GM10847 (cell line): Measurements from ENCODE around the gene PUSL1.

Experiments
- POLR2A ChIP-seq: IDR thresholded peaks from 2 replicates; pipeline ENCODE4 v1.6.1; 2011; ENCODE audit not compliant: insufficient read length; ENCODE audit errors: extremely low read depth

Gene PUSL1

DNA sequence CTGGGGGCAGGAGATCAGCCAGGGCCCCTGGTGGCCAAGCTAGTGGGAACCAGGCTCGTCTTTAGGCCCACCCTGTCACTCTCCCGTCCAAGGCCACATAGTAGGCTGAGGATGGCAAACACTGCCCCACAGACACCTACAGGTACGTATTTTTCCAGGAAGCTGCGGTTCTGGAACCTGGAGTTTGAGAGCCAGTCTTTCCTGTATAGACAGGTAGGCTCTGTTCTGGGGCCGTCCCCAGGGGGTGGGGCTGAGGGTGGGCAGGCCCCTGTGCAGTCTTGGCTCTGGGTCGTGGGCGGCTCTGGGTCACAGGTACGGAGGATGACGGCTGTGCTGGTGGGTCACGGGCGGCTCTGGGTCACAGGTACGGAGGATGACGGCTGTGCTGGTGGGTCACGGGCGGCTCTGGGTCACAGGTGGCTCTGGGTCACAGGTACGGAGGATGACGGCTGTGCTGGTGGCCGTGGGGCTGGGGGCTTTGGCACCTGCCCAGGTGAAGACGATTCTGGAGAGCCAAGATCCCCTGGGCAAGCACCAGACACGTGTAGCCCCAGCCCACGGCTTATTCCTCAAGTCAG, 2.2 kb downstream of the PUSL1 start:
- TF ChIP-seq POLR2A = no peak

DNA sequence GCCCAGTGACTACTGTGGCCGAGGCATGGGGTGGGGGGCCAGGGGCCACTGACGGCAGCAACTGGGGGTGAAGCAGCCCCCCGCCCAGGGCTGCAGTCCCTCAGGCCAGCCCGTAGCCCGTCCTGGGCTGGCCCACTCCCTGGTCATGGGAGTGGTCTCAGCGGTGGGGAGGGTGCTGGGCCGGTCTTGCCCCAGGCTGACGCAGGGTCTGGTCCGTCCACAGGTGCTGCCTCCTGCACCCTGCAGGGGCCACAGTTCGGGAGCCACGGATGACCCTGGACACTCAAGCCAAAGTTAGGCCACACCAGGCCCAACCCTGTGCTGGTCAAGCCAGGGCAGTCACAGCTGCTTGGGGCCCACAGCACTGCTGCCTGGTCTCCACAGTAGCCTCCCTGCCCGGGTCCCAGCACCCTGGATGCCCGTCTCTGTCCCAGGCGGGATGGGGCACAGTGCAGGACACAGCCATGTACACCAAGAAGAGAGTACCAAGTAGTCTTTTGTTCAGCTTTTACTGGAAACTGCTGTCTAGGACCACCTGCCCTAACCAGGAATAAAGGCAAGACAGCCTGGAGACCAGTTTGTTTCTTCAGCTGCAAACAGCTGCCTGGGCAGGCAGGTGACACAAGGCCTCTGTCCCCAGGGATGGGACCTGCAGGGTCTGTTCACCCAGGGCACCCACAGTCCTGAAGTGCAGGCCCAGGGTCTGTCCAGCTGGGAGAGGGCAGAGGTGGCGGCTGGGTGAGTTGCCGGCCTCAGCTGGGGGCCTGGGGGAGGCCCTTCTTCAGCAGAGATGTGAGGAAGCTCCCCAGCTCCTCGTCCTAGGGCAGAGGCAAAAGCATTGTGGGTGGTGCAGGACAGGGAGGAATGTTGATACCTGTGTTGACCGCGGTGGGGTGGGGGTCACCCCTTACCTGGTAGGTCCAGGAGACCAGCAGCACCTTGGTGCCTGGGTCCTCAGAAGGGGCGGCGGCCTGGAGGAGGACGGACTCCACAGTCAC, 3.0 kb downstream of the PUSL1 start:
- TF ChIP-seq POLR2A = no peak

DNA sequence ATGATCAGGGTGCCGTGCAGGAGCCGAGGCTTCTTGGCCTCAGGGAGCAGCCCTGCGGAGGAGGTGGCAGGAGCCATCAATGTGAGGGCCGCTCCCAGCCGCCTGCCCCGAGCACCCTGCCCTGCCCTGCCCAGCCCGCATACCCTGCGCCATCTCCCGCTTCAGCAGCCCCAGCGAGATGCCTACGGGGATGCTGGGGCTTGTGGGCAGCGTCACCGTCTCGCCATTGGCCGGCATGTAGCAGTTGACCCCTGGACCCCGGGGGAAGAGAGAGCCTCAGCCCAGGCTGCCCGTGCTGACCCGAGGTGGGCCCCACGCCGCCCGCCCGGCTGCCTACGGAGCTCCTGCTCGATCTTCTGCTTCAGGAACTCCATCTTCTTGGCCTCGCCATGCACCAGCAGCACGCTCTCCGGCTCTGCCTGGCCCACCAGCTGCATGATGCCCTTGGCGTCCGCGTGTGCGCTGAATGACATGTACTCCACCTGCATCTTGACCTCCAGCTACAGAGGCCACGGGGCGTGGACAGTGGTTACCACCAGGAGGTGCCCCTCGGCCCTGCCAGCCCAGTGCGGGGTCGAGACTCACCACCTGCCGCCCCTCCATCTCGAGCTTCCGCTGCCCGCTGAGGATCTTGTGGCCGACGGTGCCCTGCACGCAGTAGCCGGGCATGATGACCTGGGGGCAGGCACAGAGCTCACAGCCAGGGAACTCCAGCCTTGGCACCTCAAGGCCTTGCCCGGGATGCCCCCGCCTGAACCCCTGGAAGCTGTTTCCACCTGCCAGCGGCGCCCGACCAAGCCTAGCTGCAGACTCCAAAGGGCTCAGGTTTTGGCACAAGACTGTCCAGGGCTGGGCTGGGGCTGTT, 4.3 kb downstream of the PUSL1 start:
- TF ChIP-seq POLR2A = no peak

DNA sequence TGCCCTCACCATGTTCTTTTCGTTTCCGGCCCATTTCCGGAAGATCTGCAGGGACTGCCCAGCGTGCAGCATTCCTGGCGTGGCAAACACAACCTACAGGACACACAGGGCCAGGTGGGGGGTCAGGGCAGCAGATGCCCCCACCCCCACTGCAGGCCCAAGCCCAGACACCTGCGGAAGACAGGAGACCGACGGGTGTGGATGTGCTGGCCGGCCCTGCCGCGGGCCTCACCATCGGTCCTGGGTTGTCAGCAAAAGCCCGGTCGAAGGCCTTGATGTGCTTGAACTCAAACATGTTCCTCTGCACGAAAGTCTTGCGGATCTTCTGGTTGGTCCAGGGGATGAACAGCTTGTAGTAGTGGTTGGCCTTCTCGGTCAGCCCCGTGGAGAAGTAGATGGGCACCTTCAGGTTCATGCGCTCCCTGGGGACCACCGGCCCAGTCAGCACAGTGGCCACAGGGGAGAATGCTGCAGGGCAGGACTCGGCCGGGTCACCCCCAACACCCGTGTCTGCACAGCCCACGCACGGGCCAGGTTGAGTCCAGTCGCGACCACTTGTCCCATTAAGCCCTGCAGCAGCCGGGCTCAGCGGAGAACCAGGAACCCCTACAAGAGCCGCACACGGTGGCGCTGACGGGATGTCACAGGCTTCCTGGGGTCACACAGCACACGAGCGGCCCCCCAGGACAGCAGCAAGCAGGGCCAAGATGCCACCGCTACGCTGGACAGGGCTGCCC, 5.3 kb downstream of the PUSL1 start:
- no peak for TF ChIP-seq POLR2A

DNA sequence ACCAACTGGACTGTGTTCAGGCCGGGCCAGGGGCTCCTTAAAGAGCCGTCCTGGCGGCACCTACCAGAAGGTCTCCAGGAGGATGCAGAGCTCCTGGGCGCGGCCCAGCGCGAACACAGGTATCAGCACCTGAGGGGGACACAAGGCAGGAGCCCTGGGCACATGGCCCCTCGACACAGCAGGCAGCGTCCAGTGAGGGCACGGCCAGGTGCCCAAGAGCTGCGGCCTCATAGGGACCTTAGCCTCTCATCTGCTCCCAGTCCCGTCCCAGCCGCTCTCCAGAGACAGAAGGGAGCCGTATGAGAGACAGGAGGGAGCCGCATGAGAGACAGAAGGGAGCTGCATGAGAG, 5.8 kb downstream of the PUSL1 start:
- no peak for TF ChIP-seq POLR2A

DNA sequence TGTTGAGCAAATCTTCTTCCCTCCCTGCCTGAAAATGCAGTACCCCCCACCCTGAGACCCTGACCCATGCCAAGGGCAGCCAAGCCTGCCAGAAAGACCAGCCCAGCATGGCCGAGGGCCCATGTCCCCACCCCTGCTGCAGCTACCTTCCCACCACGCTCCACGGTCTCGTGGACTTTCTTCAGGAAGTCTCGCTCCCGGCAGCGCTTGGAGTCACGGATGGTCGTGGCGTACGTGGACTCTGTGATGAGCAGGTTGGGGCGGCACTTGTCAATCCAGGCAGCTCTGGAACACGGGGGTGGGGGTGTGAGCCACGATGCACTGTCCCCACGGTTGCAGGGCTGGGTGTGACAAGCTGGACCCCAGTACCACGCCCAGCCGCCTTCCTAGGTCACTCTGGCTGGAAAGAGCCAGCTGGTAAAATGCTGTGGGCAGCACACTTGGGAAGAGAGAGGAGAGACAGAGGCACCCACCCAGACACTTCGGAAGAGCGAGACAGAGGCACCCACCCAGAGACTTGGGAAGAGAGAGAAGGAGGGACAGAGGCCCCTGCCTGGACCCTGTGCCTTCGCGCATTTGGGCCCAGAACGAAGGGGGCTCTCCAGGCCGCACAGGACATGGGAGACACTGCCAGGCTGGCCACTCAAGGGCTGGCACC, 6.4 kb downstream of the PUSL1 start:
- no peak for TF ChIP-seq POLR2A

DNA sequence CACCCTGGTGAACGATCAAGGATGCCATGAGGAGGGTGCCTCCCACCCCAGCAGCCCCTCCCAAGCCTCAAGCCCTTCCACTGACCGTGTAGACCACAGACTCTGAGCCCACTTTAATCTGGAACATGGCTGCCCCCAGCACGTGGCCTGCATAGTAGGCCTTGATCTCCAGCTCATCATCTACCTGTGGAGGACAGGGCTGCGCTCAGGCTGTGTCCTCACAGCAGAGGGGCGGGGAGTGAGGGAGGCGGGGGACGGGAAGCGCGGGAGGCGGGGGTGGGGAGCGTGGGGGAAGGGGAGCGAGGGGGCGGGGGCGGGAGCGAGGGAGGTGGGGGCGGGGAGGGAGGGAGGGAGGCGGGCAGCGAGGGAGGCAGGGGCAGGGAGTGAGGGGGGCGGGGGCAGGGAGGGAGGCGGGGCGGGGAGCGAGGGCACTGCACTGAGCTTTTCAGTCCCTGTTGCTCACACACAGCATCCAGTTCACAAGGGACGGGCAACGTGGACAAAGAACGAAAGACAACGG, 7.1 kb downstream of the PUSL1 start:
- TF ChIP-seq POLR2A = no peak

DNA sequence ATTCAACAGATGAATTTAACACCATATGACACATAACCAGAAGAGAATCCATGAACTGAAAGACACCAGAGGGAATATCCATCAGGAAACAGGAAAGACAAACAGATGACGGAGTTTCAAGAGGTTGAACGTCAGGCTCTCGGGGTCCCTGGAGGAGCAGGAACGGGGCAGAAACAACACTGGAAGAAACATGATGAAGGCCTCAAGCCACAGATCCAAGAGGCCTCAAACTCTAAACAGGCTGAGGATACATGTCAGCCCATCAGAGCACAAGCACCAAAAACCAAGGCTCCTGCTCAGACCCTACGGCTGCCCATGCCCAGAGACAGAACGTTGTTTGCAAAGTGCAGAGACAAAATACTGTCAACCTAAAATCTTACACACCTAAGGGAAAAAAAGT, 9.0 kb downstream of the PUSL1 start:
- no peak for TF ChIP-seq POLR2A

DNA sequence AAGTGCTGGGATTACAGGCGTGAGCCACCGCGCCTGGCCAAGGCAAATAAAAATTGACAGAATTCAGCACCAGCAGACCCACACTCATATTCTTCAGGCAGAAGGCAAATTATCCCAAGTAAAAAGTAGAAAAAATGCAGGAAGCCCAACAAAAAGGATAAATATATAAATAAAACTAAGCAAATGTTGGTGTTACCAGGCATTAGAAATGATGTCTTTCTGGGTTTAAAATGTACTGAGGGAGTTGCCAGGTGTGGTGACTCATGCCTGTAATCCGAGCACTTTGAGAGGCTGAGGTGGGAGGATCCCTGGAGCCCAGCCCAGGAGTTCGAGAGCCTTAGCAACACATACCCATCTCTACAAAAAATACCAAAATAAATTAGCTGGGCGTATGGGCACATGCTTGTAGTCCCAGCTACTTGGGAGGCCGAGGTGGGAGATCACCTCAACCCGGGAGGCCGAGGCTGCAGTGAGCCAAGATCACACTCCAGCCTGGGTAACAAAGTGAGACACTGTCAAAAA, 9.8 kb downstream of the PUSL1 start:
- TF ChIP-seq POLR2A = no peak

DNA sequence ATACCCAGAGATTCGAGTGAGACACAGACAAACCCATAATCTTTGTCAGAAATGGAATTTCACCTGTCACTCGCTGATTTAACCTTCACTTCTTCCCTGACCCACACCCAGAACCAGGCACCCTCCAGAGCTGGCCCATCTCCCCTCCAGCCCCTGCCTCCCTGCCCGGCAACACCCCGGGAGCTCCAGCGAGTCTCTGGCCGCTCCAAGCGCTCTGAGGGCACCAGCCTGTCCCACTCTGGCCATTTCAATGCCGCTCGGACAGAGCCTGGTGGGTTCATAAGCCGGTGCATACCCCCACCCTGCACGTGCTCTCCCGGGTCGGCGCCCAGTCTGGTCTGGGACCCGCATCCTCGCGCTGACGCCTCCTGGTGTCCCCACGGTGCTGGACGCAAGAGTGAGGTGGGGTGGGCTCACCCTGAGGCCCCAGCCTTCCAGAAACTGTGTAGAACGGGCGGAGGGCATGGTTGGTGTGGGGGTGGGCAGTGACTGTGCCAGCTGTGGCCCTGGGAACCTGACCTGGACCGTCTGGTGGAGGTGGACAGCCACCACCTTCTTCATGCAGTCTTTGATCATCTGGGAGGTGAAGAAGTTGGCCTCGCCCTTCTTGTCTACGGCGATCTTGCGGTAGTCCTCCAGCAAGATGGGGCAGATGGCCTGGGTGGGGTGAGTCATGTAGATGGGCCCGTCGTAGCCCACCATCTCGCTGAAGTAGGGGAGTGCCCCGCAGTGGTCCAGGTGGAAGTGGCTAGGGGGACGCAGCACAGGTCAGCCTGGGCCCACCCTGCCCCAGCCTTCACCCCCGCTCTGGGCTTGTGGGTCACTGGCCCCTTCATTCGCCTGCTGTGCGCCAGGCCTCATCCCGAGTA, 10.6 kb downstream of the PUSL1 start:
- no peak for TF ChIP-seq POLR2A

DNA sequence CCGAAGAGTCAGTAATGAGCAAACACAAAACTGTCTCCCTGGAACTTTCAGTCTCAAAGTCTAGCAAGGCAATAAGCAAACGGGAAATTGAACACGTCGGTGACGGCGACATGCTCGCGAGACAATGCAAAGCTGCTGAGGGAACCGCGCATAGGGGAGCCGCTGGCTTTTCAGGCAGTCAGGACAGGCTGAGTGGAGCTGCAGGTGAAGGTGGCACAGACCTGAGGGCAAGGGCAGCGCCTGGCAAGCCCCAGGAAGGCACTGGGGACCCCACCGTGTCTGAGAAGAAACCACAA, 11.2 kb downstream of the PUSL1 start:
- no peak for TF ChIP-seq POLR2A

DNA sequence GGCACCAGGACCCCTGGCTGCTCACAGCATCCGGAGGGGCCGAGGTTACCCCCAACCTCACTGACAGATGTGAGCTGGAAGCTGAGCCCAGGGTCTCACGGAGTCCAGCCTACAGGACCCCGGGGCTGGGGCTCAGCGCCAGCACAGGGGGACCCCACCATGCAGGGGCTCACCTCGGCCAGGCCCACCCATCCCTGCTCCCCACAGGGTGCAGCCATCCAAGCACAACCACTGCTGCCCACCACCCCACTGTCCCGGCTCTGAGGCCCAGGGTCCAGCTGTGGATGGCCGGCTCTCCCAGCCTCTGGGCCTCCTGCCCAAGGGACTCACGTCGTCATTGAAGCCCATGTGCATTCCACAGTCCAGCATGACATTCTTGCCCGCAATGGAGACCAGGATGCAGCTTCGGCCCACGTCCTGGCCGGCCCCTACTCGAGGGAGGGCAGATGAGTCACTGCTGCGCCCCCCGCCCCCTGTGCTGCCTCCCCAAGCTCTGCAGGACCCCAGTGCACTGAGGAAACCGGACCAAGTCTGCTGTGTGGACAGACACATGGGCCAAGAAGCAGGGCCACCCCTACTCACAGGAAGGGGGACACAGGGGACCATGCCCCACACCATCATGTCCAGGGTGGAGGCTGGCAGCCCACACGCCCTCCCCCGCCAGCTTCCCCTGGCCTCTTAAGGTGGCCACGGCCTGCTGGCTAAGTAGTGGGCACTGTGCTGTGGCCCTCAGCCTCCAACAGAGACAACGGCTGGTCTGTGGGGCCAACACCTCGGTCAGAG, 12.5 kb downstream of the PUSL1 start:
- TF ChIP-seq POLR2A = no peak

DNA sequence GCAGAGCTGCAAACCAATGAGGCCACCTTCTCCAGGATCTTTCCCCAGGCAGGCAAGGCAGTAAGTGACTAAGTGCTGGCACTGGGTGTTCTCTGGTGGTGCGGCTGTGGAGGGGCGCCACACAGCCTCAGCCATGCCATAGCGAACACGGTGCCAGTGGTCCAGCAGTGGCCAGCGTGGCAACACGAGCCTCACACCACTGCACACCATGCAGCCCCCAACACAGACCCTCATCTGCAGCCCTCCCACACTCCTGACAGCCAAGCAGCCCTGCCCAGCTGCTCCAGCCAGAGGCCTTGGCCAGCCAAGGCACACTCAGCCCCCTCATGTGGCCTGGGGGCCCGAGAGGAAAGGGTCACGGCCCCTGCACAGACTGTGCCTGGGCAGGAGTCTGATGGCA, 13.1 kb downstream of the PUSL1 start:
- no peak for TF ChIP-seq POLR2A

DNA sequence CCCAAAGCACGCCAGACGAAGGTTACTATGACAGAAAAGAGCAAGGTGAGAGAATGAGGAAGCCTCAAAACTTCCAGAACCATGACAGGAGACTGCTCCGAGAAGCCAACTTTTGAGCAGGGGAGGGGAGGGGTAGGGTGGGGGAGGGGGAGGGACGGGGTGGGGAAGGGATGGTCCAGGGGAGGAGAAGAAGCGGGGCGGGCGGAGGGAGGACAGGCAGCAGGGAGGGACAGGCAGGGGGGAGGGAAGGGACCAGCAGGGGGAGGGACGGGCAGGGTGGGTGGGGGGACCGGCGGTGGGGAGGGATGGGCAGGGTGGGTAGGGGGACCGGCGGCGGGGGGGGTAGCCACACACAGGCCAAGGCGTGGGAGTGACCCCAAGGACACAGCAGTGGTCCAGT, 14.0 kb downstream of the PUSL1 start:
- no peak for TF ChIP-seq POLR2A
